NCI-H1436 treated with DMSO at 0.1 percent for 48 hours (cell line): ENCODE data around the gene ARHGAP24.
"Not testable (repeated sequence)": the region's sequence is repeated elsewhere in the genome, so short reads cannot be mapped to it uniquely, and the experiment has no call there.

Experiments used
- DNase-seq: peaks from one replicate; lab custom pipeline; 2025; lab: John Stamatoyannopoulos, UW

ARHGAP24 gene

DNA sequence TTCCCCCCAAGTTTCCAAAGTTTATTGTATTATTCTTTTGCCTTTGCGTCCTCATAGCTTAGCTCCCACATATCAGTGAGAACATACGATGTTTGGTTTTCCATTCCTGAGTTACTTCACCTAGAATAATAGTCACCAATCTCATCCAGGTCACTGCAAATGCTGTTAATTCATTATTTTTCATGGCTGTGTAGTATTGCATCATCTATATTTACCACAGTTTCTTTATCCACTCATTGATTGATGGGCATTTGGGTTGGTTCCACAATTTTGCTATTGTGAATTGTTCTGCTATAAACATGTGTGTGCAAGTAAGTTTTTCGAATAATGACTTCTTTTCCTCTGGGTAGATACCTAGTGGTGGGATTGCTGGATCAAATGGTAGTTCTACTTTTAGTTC lies 43.6 kb downstream of the ARHGAP24 start:
- DNase-seq = not testable (repeated sequence)

DNA sequence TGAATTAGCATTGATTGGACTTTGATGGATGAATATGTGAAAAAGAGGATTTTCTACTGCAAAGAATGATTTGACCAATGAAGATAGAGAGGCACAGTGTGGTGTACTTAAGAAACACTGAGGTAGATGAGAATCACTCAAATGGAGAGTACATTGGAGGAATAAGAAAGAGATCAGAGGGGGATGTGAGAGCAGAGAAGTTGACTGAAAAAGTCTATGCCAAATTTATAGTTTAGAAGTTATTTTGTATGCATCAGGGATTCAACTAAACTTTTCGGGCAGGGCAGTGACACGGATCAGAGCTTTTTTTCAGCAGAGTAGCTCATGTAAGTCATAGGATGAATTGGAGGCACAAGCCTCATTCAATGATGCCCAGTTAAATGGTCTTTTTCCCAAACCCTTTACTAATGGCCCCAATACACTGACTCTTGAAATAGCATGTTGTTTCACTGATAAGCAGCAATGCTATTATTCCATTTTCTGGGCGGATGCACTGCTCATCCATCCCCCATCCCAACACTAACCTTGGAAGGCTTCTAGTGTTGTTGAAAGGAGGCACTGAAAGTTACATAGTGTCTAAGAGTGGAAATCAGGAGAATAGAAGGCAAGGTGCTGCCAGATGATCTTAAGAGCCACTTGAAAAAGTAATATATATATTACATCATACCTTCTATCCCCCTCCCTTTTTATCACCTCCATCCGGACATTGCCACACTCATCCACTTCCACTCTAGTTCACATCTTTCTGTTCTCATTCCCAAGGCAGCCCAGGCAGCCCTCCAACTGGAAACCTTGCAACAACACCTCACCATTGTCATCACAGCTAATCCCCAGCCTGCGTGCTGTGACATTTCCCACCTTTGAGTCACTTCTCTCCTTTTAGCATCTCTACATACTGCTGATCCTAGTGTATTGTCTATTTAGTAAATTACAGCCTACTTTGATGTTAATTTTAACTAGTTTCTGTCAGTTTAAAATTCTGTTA lies 46.1 kb downstream of the ARHGAP24 start:
- no peak for DNase-seq

DNA sequence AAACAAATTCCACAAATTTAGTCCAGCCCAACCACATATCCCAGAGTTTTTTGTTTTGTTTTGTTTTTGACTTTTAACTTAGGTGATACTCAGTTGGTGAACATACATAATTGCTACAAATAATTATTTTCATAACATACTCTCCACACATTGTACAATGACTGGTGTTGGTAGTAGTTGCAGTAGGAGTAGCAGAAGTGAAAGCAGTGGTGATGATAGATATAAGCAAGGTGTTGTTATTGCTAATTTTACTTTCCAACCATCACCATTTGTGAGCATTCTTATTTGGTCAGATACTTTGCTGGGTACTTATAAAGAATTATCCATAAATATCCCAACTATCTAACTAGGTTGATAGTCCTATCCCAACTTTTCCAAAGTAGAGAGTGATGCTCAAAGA lies 47.3 kb downstream of the ARHGAP24 start:
- no peak for DNase-seq

DNA sequence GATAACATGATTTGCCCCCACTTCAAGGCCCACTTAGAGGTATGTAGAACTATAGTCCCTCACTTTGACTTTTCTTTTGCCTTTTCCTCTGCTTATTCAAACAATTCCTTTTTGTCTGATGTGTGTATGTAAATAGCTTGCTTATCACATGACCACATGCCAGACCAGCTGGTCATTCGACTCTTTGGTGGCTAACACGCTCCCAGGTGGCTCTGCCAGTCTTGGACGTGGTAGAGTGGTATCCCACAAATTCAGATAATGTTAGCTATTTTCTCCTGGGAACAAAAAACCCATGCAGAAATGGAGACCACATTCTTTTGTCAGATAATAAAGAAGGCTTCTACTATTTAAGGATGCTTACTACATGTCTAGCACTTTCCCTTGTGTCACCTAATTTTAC lies 47.9 kb downstream of the ARHGAP24 start:
- DNase-seq = no peak

DNA sequence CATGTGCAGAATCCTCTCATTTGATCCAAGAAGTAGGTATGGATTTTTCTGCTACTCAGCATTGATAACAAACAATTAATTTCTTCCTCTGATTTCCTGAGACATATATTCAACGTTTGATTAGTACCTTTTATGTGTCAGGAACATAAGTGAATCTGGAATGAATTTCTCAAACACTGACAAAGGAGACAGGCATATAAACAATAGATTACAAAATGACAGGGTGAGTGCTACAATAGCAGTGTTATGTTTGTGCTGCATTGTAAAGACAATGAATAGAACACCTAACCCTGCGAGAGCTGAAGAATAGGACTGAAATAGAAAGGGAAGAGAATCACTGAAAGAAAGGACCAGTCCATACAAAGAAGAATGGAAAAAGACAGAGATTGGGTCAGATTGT lies 52.9 kb downstream of the ARHGAP24 start:
- peak; percentile 6 for DNase-seq

DNA sequence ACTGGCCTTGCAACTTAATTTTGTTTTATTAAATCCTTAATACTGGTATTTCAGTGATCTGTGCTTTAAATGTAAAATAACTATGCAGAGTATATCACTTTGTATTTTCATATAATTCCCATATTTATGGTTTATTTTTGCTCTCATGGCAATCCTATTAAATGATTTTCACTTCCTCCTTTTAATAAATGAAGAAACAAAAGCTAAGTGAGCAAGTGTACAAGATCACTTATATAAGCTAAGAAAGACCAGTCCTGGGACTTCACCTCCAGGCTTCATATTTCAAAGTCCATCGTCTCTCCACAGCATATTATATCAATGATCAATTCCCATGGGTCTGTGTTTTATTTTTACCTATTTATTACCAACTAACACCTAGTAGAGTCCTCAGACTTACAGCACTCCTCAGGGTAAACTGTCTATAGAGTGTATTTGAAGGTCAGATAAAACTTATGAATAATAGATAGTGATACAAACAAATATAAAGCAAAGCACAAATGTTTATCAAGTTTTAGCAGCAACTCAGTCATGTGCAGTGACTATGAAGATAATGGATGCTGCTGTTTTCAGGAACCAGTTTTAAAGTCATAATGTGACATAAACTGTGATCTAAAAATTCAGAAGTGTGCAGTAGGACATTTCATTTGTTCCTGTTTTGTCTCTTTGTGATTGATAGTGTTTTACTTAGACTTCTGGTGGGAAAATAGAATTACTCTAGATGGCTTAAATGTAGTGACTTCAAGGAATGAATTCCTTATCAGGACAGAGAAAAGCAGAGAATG lies 56.8 kb downstream of the ARHGAP24 start:
- DNase-seq = no peak

DNA sequence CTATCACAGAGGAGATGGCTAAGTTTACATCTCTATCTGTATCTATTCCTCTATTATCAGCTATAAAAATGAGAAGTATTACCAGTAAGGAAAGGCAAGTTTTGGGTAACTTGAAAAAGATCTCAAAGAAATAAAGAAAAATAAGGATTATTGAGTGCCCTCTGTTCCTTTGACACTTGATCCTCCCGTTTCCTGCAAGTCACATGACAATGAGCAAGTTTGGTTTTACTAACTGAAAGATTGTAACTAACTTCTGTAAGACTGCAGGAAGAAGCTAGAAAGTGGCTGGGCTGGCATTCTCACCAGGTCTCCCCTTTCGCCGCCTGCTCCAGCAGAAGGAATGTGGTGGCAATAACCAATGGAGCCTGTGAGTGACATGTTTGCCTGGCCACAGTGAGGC lies 59.2 kb downstream of the ARHGAP24 start:
- no peak for DNase-seq

DNA sequence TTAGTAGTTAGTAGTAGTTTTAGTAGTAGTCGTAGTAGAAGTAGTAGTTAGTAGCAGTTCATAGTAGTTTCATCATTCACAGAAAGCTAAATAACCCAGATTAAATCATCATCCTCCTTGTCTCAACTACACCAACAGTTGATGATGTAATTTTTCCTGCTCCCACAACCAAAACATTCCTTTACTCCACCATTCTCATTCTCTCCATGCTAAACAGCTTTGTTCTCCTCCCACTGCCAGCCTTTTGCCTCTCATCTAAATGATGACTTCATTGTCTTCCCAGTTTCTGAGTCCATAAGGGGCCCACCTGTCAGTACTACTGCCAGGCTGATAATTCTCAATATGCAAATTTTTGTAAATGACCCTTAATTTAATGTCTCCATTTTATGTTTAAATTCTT lies 68.9 kb downstream of the ARHGAP24 start:
- DNase-seq = no peak

DNA sequence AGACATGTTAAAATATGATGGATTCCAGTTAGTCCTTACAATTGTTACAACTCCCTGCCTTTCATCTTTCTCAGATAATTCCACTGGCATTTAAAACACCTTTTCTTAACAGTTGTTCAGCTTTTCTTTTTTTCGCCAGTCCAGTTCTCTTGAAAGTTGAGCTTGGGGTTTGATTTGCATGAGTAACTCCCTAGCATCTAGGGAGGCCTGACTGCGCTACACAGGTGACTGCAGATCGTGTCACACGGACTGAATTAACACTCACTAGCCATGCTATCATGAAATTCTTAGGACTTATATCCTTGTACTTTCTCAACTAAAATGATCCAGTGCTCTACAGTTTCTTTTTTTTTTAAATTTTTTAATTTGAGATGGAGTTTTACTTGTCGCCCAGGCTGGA lies 69.8 kb downstream of the ARHGAP24 start:
- DNase-seq = no peak

DNA sequence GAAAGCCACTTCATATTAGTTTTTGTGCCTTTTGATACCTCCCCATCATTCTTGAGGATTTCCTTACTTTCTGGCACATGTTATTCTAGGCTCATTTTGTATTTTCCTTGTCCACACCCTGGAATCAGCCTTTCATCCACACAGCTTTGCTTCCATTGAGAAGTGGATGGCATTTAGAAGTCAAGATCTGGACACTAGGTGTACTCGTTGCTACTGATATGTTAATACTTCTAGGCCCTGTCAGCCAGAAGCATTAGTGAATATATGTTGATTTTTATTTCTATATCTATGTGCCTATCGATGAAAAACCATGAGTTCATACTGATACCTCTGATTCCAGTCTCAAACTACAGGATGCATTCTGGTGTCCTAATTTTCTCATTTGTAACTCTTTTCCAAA lies 73.2 kb downstream of the ARHGAP24 start:
- DNase-seq = no peak

DNA sequence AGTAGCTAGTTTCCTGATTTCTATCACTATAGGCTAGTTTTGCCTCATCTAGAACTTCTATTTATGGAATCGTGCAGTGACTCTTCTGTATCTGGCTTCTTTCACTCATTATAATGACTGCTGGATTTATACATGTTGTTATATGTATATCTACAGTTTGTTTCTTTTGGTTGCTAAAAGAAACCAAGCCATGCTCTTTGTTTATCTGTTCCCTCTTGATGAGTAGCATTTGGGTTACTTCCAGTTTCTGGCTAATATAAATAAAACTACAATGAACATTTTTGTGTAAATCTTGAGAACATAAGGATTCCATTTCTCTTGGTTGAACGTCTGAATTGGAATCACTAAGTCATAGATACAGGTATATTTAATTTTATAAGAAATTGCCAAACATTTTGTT lies 73.9 kb downstream of the ARHGAP24 start:
- DNase-seq = no peak

DNA sequence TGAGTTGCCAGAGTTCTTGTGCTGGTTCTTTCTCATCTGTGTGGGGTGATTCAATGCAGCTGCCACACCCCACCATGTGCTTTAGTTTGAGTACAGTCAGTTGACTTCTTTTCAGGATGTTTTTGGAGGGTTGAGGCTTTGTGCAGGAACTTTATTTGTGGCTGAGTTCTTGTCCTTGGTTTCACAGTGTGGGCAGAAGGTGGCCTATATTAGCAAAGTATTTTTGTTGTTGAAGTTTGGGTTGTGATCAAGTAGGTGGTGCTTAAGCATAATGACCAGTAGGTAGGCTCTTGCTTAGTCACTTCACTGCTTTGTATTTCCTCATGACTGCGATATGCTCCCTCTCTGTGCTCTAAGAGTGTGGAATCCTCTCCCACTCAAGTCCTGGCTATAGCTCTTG lies 80.3 kb downstream of the ARHGAP24 start:
- no peak for DNase-seq

DNA sequence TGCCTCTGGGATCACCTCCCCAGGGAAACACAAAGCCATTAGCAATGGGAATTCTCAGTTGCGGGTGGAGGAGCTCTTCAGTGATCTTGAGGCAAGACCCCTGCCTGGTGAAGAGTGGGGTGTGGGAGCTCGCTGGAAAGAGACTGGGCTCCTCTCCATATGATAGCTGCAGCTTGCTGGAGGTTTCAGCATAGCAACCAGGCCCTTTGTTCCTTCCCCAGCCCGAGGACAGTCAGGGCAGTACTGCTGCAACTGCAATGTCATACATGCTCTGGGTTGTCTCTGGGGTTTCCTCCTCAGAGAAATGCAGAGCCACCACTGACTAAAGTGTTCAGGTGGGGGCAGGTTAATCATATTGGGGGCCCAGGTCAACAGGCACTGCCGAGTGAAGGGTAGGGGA lies 81.3 kb downstream of the ARHGAP24 start:
- DNase-seq = no peak

DNA sequence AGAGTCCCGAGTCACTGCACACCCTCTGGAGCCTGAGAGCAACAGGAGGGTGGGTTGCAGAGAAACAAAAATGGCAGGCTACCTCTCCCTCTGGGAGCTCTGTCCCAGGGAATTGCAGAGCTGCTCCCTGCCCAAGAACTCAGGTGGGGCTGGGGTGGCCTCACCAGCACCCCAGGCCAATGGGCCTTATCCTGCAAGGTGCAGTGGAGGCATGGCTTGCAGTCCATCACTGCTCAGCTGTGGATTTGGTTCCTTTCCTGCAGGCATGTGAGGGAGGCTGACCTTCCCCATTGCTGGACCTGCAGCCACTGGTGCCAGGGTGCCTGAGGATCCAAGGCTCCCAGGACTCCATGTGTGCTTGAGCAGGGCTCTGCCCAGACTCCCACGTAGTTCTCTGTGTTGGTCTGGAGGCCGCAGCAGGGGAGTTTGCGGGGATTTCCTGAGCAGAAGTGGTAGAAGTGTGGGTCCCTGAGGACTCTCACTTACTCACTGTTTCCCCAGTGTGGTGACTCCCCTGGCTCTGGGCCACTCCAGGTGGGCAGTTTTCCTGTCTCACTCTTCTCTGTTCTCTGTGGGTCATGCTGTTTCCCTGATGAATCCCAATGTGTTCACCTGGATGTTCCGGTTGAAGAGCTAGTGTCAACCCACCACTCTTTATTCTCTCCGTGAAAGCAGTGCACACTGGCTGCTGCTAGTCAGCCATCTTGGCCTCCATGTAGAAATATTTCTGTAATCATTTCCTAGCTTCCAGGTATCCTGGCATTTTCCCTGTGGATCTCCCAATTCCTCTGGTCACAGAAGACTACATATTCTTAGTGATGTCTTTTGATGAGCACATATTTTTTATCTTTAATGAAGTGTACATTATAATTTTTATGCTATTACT lies 82.3 kb downstream of the ARHGAP24 start:
- DNase-seq = no peak

DNA sequence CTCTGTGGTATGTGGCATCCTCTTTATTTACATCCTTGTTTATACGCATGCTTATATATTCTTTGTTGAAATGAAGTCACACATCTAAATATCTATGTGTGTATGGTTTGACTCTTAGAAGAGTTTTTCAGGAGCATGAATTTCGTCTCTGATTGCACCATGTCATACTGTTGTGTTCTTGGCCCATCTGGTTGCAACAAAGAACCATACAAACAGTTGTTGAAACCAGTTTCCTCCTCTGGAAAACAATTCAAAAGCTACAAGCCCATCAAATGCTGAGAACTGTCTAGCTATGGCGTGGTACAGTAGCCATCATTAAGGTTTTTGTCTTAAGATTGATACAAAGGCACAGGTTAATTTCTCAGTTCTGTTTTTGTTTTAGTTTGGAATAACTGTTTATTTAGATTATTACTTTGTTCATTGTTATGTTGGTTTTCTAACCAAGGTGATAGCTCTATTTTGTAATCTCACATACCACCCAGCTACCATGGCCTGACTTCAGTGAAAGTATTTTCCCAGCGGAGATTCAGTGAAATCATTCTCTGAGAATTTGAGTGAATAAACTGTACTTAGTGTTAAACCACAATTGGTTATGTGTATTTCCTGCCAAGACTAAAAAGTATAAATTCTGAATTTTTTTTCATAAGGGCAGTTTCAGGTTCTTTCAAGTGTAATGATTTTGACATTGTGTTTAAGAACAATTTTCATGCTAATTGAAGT lies 91.0 kb downstream of the ARHGAP24 start:
- DNase-seq = no peak

DNA sequence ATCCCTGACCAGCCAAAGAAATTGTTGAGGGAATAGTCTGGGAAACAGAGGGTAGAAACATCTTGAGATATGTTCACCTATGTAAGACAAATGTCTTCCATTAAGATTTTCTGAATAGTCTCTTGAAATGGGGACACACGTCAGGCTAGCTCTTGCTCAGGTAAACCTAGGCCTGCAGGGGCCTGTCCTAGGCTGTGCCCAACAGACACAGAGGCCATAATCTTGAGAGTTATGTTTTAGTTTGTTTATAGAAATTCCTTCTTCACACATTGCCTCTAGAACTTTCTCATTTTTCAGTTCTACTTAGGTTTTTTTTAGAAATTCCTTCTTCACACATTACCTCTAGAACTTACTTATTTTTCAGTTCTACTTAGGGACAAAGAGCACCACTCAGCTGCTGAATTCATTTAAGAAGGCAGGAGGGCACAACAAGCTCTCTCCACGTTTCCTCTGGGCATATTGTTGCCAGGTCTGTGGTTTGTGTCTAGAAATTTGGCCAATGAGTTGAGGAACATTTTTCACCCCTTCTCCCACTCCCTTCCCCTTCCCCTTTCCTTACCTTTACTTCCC lies 94.9 kb downstream of the ARHGAP24 start:
- DNase-seq = no peak

DNA sequence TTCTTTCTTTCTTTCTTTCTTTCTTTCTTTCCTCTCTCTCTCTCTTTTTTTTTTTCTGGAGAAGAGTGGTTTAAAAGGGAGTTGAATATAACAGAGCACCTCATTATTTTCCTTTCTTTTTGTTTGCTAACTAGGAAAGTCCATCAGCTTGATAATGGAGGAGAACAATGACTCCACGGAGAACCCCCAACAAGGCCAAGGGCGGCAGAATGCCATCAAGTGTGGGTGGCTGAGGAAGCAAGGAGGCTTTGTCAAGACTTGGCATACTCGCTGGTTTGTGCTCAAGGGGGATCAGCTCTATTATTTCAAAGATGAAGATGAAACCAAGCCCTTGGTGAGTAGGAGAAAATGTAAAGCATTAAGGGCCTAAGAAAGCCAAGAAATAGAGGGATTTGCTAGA lies 95.4 kb downstream of the ARHGAP24 start:
- DNase-seq = no peak

DNA sequence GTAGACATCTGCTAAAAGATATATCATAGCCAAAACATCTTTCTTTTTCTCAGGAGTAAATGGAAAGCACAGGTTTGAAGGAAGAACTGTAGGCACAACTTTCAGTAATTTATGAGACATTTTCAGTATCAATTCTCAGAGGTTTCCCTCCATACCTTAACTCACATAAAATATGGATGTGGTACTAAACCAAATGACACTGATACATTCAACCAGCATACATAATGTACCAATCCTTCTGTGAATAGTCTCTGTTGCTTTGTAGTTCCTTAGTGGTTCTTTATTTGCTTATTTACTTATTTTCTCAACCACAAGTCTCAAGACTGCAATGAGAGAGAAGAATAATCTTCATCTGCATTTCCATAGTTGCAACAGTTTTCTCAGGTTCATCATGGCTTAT lies 96.1 kb downstream of the ARHGAP24 start:
- no peak for DNase-seq

DNA sequence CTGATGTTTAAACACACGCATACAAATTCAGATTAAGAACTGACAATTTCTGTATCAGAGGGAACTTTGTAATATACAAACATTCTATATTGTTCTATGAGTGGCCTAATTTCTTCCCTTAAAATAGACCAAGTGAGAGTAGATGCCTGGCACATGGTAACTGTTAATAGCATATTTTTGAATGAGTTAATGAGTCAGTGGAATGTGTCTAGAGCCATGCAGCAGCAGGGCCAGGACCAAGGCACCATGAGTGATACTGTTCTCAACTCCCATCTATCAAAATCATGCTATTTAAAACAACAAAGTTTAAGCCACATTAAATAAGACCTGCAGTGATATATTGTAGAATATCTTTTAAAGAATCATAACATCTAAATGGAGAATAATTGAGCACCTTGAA lies 98.3 kb downstream of the ARHGAP24 start:
- DNase-seq = no peak

DNA sequence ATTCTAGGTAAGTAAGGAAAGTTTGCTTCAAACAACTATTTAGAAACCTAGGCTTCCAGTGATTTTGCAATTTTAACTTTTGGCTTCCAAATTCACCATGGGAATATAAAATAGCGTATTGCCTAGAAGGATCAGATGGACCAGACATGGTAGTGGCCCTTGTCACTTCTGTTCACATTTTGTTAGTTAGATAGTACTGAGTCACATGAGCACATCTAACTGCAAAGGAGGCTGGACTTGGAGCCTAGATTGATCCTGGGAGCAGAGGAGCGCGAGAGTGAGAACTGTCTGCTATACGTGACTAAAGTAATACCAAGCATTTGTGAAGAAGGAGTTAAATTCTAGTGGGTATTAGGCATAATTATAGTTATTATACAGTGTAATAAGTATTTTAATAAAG lies 102.4 kb downstream of the ARHGAP24 start:
- DNase-seq = no peak

DNA sequence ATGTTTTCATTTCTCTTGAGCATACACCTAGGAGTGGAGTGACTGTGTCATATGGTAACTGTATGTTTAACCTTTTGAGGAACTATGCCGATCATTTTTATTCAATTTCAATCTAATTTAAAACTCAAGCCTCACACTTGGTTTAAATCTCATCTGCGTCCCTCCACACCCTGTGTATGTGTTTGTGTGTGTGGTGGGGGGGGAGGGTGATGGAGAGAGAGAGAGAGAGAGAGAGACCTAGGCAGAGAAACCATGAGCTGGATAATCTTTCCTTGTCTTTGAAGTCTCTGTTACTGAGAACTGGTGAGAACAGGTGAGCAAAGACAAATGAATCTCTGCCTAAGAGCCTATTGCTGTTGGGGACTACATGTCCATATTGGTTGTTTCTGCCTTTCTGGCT lies 105.0 kb downstream of the ARHGAP24 start:
- DNase-seq = no peak
